ENCODE results near the gene FANCF.
"Not testable (repeated sequence)": the region's sequence is repeated elsewhere in the genome, so short reads cannot be mapped to it uniquely, and the experiment has no call there.

Gene FANCF

DNA sequence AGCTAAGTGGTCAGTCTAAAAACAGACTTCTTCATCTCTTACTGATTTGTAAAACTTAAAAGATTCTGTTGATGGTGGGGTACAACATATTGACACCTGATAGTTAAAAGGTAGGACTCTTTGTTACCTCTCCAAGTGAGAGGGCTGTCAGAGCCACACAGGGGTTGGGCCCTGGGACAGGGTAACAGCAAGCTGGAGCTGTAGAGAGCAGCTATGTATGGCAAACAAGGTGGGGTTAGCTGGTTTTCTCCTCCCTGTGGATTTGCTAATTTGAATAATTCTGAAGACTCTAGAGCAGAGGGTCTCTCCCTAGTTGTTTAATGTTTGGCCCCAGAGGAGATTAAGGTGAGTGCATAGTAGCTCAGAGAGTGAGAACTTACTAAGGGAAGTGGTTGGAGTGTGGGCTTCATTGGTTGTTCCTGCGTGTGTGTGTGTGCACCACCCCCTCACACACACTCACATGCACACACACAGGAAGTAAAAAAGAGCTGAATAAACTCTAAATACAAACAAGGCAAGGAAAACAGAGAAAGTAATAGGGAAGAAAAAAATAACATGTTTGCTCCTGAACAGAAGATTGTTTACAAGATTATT is 31.6 kb upstream of the FANCF start:
- Histone ChIP-seq H3K27ac (ENCODE audit: low read depth, low read length, severe bottlenecking) (no peak overlapping the region), H3K36me3 (ENCODE audit: control insufficient read depth, insufficient read depth, low read length) (no peaks in the 10 kb centered on the region), H3K4me3 (ENCODE audit: extremely low read depth, insufficient read depth, low read length, poor library complexity, severe bottlenecking) (no peak overlapping the region), H3K4me1 (ENCODE audit: control insufficient read depth, insufficient read depth, low read length, poor library complexity, severe bottlenecking) (no peaks in the 10 kb centered on the region), H3K9me3 (ENCODE audit: control insufficient read depth, low read length) (no peaks in the 10 kb centered on the region)
- WGBS, 2 experiments (ENCODE audit: insufficient coverage in 2 of 2): no CpG with 5 or more reads among the region's 1 CpG

DNA sequence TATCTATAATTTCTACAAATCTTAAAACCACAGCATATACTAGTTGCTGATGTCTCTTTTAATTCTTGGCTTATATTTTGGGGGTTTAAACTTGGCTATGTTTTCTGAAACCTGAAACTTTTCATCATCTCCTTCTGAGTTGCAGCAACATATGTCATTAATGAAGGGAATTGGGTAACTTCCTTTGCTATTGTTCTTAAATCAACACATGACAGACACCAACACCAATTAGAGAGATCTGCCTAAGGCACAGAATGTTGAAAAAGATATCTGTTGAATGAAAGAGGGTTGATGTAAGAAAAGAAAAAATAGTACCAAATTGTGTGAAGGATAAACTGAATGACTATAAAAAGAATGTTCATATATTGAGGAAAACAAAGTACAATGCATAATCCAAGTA is 30.5 kb upstream of the FANCF start:
- H3K36me3 ChIP-seq (ENCODE audit: control insufficient read depth, insufficient read depth, low read length): no peaks in the 10 kb centered on the region
- no peaks in the 10 kb centered on the region for H3K4me1 ChIP-seq (ENCODE audit: control insufficient read depth, insufficient read depth, low read length, poor library complexity, severe bottlenecking)
- no peaks in the 10 kb centered on the region for H3K9me3 ChIP-seq (ENCODE audit: control insufficient read depth, low read length)
- H3K4me3 ChIP-seq (ENCODE audit: extremely low read depth, insufficient read depth, low read length, poor library complexity, severe bottlenecking): no peak overlapping the region
- no peak overlapping the region for H3K27ac ChIP-seq (ENCODE audit: low read depth, low read length, severe bottlenecking)

DNA sequence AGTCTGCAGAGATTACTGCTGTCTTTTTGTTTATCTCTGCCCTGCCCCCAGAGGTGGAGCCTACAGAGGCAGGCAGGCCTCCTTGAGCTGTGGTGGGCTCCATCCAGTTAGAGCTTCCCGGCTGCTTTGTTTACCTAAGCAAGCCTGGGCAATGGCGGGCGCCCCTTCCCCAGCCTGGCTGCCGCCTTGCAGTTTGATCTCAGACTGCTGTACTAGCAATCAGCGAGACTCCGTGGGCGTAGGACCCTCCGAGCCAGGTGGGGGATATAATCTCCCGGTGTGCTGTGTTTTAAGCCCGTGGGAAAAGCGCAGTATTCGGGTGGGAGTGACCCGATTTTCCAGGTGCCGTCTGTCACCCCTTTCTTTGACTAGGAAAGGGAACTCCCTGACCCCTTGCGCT is 26.7 kb upstream of the FANCF start:
- H3K27ac ChIP-seq (ENCODE audit: low read depth, low read length, severe bottlenecking); H3K36me3 ChIP-seq (ENCODE audit: control insufficient read depth, insufficient read depth, low read length); H3K4me3 ChIP-seq (ENCODE audit: extremely low read depth, insufficient read depth, low read length, poor library complexity, severe bottlenecking); H3K9me3 ChIP-seq (ENCODE audit: control insufficient read depth, low read length); H3K4me1 ChIP-seq (ENCODE audit: control insufficient read depth, insufficient read depth, low read length, poor library complexity, severe bottlenecking): not testable (repeated sequence)
- 80 to 86% methylated on average over 9 to 12 of the region's 15 CpGs for WGBS, 2 experiments (ENCODE audit: insufficient coverage in 2 of 2)

DNA sequence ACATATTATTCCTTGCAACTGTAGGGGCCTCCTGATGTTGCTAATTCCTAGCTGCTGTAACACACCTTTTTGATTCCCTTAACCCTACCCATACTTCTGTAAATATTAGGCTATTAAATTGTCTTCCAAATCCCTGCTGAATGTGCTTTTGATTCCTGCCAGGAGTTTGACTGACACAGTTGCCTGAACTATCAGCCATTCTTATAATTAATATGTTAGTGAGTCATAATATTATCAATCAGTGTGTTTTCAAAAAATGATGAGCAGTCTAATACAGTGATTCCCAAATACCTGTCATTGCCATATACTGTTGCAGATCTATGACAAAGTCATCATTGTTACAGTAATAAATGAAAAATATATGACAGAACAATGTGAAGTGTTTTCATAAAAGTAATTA is 15.9 kb upstream of the FANCF start:
- H3K4me3 ChIP-seq (ENCODE audit: extremely low read depth, insufficient read depth, low read length, poor library complexity, severe bottlenecking): no peak overlapping the region

DNA sequence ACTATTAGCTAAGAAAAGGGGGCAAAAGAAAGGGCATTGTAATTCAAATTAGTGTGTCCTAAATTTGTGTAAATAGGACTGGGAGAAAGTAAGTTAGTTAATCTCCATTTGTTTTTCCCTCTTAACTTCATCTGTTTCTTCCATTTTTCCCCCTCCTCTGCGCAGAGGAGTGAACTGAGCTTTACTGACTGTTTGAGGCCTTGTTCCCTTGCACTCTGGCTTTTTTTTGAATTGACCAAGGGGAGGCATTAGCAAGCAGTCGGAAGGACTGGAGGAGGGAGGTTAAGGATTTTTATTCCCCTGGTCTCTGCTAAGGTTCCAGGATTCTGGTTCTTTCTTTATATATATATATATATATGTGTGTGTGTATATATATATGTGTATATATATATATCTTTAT is 15.2 kb upstream of the FANCF start:
- Histone ChIP-seq H3K9me3 (ENCODE audit: control insufficient read depth, low read length) (no peaks in the 10 kb centered on the region), H3K36me3 (ENCODE audit: control insufficient read depth, insufficient read depth, low read length) (no peaks in the 10 kb centered on the region), H3K4me3 (ENCODE audit: extremely low read depth, insufficient read depth, low read length, poor library complexity, severe bottlenecking) (no peak overlapping the region), H3K27ac (ENCODE audit: low read depth, low read length, severe bottlenecking) (no peak overlapping the region), H3K4me1 (ENCODE audit: control insufficient read depth, insufficient read depth, low read length, poor library complexity, severe bottlenecking) (no peaks in the 10 kb centered on the region)
- no CpG with 5 or more reads among the region's 2 CpGs for WGBS, 2 experiments (ENCODE audit: insufficient coverage in 2 of 2)

More for the DNA sequence above, 15.9 kb upstream of the FANCF start:
- Histone ChIP-seq H3K27ac (ENCODE audit: low read depth, low read length, severe bottlenecking) (no peak overlapping the region), H3K4me1 (ENCODE audit: control insufficient read depth, insufficient read depth, low read length, poor library complexity, severe bottlenecking) (no peaks in the 10 kb centered on the region), H3K36me3 (ENCODE audit: control insufficient read depth, insufficient read depth, low read length) (no peaks in the 10 kb centered on the region), H3K9me3 (ENCODE audit: control insufficient read depth, low read length) (no peaks in the 10 kb centered on the region)

DNA sequence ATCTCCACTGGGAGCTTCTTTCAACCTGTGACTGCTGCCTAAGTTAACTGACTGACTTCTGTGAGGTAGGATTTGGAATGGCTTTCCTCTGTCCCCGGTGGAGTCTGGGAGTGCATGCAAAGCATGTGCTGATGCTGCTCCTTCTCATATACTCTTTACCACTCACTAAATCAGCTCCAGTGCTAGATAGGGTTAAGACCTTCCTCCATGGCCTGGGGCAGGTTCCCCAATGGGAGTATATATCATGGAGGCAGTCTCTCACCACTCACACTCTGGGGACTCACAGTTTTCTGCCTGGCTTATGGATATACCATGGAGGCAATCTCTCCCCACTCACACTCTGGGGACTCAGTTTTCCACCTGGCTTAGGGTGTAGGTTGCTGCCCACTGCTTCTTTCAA is 10.1 kb upstream of the FANCF start:
- H3K4me1 ChIP-seq (ENCODE audit: control insufficient read depth, insufficient read depth, low read length, poor library complexity, severe bottlenecking): no peaks in the 10 kb centered on the region
- no peak overlapping the region for H3K27ac ChIP-seq (ENCODE audit: low read depth, low read length, severe bottlenecking)
- H3K9me3 ChIP-seq (ENCODE audit: control insufficient read depth, low read length): no peaks in the 10 kb centered on the region
- H3K36me3 ChIP-seq (ENCODE audit: control insufficient read depth, insufficient read depth, low read length): no peaks in the 10 kb centered on the region
- no peak overlapping the region for H3K4me3 ChIP-seq (ENCODE audit: extremely low read depth, insufficient read depth, low read length, poor library complexity, severe bottlenecking)
- WGBS, 2 experiments (ENCODE audit: insufficient coverage in 2 of 2): no CpG with 5 or more reads among the region's 1 CpG

DNA sequence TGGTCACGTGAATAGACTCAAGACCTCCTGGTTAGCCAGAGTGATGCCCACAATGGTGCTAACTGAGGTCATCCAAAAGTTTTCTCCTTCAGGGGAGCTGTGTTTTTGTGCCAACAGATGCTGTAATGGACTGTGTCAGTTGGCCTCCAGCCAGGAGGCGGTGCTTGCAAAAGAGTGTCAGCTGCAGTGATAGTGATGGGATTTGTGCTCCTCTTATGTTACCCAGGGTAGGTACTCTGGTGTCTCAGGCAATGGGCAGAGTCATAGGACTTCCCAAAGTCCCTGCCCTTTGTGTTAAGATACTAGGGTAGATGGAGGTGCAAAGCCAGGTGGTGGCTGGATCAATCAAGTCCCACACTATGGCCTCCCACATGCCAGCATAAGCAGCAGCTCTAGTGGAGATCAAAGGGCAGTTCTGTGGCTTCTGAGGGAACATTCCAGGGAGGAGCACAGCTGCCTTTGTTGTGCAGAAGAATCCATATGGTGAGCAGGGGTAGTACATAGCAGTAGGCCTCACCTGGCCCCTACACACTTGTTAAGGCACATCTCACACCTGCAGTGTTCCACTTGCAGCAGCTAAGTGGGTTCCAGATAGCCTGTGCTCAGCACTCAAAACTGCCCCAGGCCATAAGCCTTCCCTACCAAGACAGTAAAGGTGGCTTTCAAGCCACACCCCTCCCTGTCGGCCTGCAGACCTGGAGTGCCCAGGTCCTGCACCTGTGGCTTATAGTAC is 9.4 kb upstream of the FANCF start:
- H3K4me1 ChIP-seq (ENCODE audit: control insufficient read depth, insufficient read depth, low read length, poor library complexity, severe bottlenecking): no peaks in the 10 kb centered on the region
- H3K4me3 ChIP-seq (ENCODE audit: extremely low read depth, insufficient read depth, low read length, poor library complexity, severe bottlenecking): no peak overlapping the region
- no peaks in the 10 kb centered on the region for H3K9me3 ChIP-seq (ENCODE audit: control insufficient read depth, low read length)
- no peaks in the 10 kb centered on the region for H3K36me3 ChIP-seq (ENCODE audit: control insufficient read depth, insufficient read depth, low read length)
- WGBS, 2 experiments (ENCODE audit: insufficient coverage in 2 of 2): 89 to 93% methylated on average over 3 of the region's 3 CpGs
- H3K27ac ChIP-seq (ENCODE audit: low read depth, low read length, severe bottlenecking): no peak overlapping the region

DNA sequence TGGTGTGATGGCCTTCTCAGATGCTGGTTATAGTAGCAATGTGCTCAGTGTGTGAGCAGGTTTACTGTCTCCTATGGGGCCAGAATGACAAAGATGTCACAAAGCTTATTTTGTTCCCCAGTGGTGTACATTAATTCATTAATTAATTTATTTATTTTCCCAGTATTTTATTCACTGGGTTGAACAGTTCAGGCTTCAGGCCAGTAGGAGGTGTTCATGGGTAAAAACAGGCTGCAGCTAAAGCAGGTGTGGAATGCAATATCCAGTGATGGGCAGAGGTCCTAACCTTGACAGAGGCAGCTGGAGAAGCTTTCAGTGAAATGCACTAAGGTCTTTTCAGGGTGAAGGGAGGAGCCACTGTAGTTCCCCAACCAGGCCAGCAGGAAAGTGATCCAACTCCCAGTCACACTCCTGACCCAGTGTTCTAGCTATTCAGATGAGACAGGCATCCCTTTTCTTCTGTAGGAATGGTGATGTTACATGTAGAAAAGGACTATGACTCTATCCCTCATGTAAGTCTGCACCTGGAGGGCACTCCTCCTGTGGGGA is 7.8 kb upstream of the FANCF start:
- Histone ChIP-seq H3K27ac (ENCODE audit: low read depth, low read length, severe bottlenecking) (no peak overlapping the region), H3K4me3 (ENCODE audit: extremely low read depth, insufficient read depth, low read length, poor library complexity, severe bottlenecking) (no peak overlapping the region), H3K36me3 (ENCODE audit: control insufficient read depth, insufficient read depth, low read length) (no peaks in the 10 kb centered on the region), H3K9me3 (ENCODE audit: control insufficient read depth, low read length) (no peaks in the 10 kb centered on the region), H3K4me1 (ENCODE audit: control insufficient read depth, insufficient read depth, low read length, poor library complexity, severe bottlenecking) (no peaks in the 10 kb centered on the region)

DNA sequence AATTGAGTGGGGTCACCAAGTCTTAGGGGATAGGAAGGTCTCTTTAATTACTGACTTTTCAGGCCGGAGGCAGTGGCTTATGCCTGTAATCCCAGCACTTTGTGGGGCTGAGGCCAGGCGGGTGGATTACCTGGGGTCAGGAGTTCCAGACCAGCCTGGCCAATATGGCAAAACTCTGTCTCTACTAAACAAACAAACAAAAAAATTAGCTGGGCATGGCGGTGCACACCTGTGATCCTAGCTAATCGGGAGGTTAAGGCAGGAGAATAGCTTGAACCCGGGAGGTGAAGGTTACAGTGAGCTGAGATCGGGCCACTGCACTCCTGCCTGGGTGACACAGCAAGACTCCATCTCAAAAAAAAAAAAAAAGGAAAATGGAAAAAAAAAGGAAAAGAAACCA is 1.8 kb upstream of the FANCF start:
- Histone ChIP-seq H3K36me3 (ENCODE audit: control insufficient read depth, insufficient read depth, low read length) (no peaks in the 10 kb centered on the region), H3K9me3 (ENCODE audit: control insufficient read depth, low read length) (no peaks in the 10 kb centered on the region), H3K4me3 (ENCODE audit: extremely low read depth, insufficient read depth, low read length, poor library complexity, severe bottlenecking) (no peak overlapping the region), H3K27ac (ENCODE audit: low read depth, low read length, severe bottlenecking) (no peak overlapping the region), H3K4me1 (ENCODE audit: control insufficient read depth, insufficient read depth, low read length, poor library complexity, severe bottlenecking) (no peaks in the 10 kb centered on the region)
- WGBS, 2 experiments (ENCODE audit: insufficient coverage in 2 of 2): 89 to 94% methylated on average over 5 to 6 of the region's 6 CpGs

DNA sequence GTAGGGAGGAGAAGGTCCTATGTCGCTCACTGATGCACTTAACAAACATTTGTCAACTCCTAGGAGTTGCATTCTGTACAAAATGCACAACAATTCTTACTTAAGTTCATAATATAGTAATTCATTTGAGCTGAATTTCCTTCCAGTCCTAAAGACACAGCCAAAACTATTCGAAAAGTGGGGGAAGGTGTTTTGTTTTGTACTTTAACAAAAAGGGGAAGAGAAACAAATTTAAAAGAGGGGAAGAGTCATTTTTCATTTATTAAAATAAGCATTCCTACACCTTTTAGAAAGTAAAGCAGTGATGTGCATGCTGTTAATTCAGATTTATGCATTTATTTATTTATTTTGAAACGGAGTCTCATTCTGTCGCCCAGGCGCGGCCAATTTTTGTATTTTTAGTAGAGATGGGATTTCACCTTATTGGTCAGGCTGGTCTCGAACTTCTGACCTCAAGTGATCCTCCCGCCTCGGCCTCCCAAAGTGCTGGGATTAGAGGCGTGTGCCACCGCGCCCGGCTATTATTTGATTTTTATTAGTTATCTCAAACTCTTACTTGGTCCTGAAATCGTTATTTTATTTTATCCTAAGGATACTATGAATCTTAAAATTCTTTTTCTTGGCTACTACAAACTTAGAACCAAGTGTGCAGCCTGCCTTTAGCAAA is 1.1 kb upstream of the FANCF start:
- no peak overlapping the region for H3K4me3 ChIP-seq (ENCODE audit: extremely low read depth, insufficient read depth, low read length, poor library complexity, severe bottlenecking)
- H3K9me3 ChIP-seq (ENCODE audit: control insufficient read depth, low read length): no peaks in the 10 kb centered on the region
- H3K4me1 ChIP-seq (ENCODE audit: control insufficient read depth, insufficient read depth, low read length, poor library complexity, severe bottlenecking): no peaks in the 10 kb centered on the region
- 91 to 100% methylated on average over 3 to 8 of the region's 14 CpGs for WGBS, 2 experiments (ENCODE audit: insufficient coverage in 2 of 2)
- no peaks in the 10 kb centered on the region for H3K36me3 ChIP-seq (ENCODE audit: control insufficient read depth, insufficient read depth, low read length)
- H3K27ac ChIP-seq (ENCODE audit: low read depth, low read length, severe bottlenecking): no peak overlapping the region
